Gastroesophageal sphincter (tissue), 3 donors: ENCODE results near the gene KCTD1.

Source experiments
- CTCF ChIP-seq, 4 experiments: fragments of 200-600 bp in 2 of 4; fragments of 450-650 bp in 2 of 4; sonication (generic) in 1 of 4; IDR thresholded peaks; one replicate each; pipeline ENCODE4 v1.5.1; 2017 to 2019; ENCODE audit warnings: antibody characterized with exemption in 4 of 4, mild to moderate bottlenecking in 2 of 4, moderate library complexity in 2 of 4
- EP300 ChIP-seq: sonication (generic); formaldehyde crosslinking; IDR thresholded peaks from one replicate; pipeline ENCODE4 v1.6.1; 2017; ENCODE audit warnings: antibody characterized with exemption, mild to moderate bottlenecking
- POLR2A ChIP-seq, 2 donors: fragments of 450-650 bp; IDR thresholded peaks; one replicate each; pipeline ENCODE4 v1.6.1; 2017; ENCODE audit warnings: antibody characterized with exemption in 2 of 2, mild to moderate bottlenecking in 2 of 2, moderate library complexity in 1 of 2
- POLR2AphosphoS5 ChIP-seq: sonication (generic); formaldehyde crosslinking; IDR thresholded peaks from one replicate; pipeline ENCODE4 v1.6.1; 2017; ENCODE audit warnings: antibody characterized with exemption

DNA sequence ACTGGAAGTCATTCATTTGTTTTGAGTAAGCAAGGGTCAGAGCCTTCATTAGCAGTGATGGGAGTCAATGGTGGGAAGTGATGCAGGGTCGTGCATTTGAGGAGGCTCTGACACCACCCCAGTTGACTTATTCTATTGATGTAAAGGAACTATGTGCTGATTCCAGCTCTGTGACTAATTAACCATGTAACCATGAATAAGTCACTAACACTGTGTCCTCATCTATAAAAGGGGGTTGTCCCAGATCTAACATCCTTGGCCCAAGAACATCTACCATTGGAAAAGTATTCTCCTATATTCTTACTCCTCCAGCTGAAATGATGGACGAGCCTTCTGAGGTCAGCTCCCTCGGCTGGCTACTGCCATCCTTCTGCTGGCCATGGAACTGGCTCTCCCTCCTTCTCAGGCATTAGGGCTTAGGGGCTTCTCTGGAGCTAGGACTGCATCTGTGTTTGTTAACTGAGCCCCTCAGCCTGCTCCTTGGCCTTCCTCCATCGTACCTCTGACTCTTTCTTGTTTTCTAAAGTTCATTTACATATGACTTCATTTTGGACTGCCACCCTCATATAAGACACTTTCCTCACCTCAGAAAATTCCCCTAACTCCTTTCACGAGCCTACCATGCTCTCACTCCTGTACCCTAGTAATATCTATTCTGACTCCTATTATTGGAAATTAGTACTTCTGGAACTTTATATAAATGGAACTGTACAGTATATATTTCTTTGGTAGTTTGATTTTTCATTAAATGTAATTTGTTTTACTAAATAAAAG is 115.5 kb downstream of the KCTD1 start:
- no peak for TF ChIP-seq CTCF (IDR thresholded peaks at IDR 0.05)
- TF ChIP-seq POLR2AphosphoS5: no peak
- TF ChIP-seq POLR2A (IDR thresholded peaks at IDR 0.05): no peak
- TF ChIP-seq EP300: no peak
